Stimulated activated CD4-positive, alpha-beta T cell treated with anti-CD3 and anti-CD28 coated beads, Interleukin-15, amount 100 ng/mL, for 48 hours (primary cell): ENCODE results near the gene CDH4.
A peak's percentile ranks its signal among the peaks of the same experiment; 100 is the strongest.

Experiments used
- DNase-seq, 2 donors: peaks; one replicate each; pipeline ENCODE4 v3.0.0-alpha.2; 2020; ENCODE audit warnings: low read depth in 2 of 2

Gene CDH4

DNA sequence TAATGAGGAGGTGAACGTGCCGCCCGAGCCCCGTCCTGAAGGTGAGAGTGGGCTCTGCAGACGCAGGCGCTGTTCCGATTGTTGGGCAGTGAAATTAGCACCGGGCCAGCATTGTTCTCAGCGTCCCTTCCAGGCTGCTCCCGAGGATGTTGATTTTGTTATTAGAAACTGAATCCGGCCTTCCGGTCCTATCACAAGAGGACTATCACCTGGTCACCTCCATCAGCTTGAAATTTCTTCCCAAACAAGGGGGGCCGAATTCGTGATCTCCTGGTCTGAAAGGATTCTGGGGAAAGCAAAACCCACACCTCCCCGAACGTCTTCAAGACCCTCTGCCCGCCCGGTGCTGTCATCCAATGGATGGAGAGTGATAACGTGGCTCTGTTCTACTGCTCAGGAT lies 627.6 kb downstream of the CDH4 start:
- DNase-seq: no peak

DNA sequence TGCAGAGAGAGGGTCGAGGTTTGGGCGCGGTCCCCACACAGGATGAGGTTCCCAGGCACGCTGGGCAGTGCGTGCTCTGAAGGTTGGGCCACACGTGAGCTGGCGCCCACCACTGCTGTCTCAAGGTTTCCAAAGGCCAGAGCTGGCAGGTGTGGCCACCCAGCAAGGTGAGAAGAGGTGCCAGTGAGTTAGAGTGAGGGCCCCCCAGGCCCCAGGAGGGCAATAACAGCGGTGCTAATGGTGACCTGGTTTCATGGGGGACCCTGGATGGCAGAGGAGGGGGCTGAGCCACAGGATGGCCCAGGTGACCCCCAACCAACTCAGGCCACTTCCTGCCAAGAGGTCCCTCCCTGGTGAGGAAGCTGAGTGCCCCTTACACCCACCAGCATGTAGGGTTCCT lies 628.6 kb downstream of the CDH4 start:
- no peak for DNase-seq

DNA sequence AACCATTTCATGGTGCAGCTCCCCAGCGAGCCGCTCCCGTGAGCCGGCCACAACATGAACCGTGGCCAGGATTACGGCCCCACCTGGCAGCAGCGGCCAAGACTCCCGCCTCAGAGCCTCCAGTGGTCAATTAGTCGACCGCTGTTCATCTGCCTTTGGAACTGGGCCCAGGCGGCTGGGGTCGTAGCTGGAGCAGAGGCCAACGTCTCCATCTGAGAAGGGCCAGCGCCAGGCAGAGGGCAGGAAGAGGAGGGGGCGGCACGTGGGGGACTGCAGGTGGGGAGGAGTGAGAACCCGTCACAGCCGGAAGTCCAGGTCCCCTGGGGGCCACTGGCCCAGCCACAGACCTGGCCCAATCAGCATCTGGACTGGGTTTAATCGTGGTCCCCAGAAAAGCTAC lies 629.4 kb downstream of the CDH4 start:
- no peak for DNase-seq

DNA sequence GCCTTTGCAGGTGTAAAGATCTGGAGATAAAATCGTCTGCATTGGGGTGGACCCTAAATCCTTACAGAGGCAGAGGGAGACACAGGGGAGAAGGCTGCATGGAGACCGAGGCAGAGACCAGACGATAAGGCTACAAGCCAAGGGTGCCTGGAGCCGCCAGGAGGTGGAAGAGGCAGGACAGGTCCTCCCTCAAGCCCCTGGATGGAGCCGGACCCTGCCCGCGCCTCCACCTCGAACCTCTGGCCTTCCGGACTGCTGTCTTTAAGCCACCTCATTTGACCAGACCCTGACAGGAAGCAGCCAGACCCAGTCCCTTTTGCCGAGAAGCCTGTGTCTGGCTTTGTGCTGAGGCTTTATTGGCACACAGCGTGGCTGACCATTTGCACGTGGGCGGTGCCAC lies 629.8 kb downstream of the CDH4 start:
- no peak for DNase-seq

DNA sequence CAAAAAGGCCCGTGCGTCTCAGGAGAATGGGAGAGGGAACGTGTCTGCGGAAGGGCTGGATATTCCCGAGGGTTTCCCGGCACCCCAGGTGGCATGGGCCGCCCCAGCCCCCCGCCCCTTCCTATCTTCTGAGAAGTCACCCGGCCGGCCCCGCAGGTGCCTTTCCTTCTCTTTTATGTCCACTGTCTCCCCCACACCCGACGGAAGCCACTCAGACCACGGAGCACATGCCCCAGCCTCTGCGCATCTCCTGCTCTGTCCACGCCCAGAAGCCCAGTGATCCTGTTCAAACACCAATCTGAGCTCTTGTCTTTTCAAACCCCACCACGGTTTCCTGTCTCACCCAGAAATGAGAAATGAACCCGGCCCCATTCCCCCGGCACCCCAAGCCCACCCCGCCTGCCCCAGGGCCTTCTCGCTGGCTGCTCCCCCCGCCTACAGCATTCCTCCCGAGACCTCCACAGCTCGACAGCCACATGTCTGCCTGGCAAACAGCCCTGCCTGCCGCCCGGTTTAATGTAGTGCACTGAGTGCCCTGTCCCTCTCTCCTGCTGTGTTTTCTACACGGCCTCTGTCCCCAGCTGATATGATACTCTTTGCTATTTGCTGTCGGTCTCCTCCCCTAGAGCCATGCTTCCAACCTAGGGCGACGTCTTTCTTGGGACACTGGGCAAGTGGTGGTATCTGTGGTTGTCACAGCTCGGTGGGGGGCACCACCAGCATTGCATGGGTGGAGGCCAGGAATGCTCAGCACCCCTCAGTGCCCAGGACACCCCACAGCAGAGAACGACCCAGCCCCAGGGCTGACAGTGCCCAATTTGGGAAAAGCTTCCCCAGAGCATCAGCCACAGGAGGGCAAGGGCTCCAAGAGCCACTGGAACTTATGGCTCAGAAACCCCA lies 630.9 kb downstream of the CDH4 start:
- no peak for DNase-seq

DNA sequence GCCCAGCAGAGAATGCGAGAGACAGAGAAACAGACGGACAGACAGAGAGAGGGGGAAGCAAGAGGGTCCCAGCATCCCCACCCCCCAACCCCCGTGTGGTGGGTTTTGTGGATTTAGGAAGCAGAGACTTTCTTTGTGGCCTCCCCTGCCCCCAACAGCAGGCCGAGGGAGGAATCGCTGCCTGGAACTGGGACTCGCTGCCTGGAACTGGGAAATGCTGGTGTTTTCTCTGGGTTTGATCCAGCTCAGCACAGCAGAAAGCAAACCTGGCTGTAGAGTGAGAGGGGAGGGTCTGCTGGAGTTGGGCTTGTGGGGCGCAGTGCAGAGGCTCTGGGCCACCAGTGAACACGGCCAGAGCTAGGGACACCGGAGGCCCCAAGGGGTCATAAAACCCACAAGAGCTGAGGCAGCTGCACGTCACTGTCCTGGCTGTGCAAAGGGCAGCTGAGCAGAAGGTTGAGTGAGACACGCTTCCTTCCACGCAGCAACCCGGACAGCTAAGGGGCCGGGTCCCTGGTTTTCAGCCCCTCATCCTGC lies 631.9 kb downstream of the CDH4 start:
- no peak for DNase-seq

DNA sequence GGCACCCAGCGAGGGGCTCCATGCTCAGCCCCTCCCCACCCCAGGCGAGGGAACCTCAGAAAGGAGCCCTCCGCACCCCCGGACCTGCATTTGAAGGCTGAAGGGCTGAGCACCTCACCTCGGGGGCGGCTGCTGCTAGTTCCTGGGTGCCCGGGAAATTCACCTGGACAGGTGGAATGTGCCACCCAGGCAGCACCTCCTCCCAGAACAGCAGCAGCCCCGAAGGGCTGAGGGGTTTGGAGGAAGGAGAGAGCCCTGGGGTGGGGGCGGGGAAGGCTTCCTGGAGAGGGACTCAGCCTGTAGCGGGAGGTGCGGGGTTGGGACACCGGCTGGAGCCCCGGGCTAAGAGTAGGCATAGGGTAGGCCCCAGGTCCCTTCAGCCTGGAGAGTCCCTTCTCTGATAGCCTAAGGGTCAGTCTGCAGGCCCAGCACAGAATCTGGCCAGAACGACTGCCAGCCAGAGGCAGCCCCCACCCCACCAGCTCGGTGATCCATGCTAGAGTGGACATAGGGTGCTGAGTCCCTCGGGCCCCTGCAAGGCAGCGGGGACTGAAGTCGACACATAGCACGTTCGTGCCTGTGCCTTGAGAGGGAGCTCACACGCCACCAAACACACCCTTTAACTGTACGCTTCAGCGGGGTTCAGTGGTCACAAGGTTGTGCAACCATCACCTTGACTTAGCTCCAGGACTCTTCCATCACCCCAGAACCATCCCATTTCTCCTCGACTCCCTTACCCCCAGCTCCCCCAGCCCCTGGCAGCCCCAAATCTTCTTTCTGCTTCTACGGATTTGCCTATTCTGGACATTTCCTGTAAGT lies 632.7 kb downstream of the CDH4 start:
- no peak for DNase-seq

DNA sequence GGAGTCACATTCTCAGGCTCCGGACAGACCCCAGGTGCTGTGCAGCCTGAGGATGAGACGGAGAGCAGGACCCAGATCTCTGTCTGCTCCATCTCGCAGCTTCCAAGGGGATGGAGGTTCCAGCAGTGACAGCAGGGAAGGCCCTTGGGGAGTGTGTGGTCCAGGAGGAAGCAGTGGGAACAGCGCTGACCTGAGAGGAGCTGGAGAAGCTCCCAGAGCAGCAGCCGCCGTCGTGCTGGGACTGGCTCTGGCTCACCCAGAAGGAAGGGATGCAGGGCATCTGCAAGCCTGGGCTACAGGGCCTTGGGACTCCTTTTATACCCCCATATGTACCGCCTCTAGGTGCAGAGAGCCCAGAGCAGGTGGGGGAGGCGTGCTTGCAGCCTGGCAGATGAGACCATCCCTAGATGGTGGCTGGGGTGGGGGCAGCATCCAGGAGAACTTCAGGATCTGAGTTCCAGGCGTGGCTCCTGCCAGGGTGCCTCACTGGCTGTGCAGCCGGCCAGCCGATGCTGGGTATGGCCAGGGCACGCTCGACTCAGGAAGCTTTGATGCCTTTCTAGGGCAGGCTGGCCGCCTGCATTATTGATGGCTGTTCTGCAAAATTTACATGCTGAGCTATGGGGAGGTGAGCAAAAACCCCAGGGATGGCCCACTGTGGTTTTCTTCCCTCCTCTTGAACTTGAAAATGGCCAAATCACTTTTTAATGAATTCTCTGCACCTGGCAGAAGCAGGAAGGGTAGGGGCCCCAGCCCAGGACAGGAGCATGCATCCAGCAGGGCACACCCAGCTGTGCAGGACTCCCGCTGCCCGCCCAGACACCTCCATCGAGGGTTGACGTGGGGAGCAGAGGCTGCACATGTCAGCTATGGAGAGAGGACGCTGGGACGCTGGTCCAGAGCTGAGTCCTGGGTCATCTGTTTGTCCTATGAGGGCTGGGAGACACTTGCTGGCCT lies 634.0 kb downstream of the CDH4 start:
- no peak for DNase-seq

DNA sequence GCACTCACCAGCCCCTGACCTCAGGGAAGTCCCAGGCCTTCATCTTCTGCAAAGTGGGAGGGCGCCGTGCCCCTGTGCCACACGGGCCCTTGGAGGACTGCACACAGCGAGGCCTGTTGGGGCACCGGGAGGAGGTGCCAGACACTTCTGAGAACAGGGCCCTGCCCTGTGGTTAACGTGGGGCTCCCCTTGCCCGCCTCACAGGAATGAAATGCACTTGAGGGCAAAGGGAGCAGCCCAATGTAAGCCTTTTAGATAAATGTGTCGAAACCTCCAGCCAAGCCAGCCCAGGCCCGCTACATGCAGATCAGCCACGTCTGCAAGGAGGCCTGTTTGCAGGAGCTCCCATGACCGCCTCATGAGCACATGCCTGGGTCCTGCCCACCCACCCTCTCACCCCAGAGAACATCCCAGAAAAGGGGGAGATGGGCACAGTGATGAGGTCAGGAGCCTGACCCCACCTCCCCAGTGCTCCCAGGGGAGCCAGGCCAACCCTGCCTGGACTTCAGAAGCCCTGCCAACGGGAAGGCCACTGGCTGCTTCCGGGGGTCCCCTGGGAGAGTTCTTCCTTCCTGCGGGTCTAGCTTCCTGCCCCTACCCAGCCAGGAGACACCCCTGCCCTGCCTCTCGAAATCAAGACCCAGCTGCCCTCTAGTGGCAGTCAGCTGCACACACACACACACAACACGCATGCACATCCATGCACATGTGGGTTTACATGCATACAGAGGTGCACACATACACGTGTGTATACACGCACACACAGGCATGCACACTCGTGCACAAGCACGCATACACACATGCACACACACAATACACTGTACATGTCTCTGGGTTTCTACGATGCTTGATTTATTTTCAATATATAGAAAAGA lies 634.9 kb downstream of the CDH4 start:
- peak in 1 of 2 donors; percentile 25 for DNase-seq

DNA sequence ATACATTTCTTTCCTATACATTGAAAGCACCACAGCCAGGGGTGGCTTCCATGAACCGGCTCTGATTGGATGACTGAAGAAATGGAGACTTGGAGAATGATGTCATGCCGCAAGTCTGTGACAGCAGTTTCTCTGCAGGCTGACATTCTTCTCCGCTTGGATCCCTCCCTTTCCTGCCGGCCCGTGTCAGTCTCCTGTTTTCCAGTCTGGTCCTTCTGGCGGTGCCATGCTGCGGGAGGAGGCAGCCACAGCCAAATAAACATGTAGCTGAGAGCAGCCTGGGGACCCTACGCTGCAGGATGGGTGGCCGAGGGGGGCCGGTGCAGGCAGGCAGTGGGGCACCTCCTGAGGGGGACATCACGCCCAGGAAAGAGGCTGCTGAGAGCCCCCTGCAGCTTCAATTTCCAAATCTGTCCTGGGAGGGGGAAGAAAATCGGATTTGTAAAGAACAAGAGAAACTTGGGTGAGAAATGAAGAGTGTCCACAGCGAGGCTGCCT lies 635.6 kb downstream of the CDH4 start:
- DNase-seq: no peak

DNA sequence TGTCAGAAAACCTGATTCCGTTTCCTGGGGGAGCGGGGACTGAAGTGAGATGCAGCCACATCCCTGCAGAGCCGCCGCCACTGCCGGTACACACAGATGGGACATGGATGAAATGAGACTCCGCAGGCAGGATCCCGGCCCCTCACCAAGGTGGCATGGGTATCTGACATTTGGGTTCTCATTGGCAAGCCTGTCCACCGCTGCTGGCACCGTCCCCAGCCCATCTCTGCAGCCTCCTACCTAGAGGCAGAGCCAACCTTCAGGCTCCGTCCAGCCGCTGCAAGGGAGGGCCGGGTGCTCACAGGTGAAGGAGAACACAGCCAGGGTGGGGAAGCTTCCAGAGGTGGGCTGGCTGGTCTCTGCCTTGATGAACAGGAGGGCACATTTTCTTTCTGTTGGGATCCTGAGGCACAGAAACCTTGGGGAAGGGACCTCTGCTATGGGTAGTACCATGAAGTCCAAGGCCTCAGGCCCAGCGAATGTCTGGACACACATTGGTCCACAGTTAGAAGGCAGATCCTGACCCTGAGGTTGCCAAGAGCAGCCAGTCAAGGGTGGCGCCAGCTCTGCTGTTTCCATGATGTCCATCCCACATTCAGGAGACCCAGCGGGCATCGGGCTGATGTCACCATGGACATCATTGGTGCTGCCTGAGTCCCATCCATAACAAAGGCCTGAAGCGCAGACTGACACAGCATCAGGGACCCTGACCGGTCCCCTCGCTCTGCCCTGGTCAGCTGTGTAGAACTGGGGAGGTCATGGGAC lies 636.2 kb downstream of the CDH4 start:
- DNase-seq: no peak

DNA sequence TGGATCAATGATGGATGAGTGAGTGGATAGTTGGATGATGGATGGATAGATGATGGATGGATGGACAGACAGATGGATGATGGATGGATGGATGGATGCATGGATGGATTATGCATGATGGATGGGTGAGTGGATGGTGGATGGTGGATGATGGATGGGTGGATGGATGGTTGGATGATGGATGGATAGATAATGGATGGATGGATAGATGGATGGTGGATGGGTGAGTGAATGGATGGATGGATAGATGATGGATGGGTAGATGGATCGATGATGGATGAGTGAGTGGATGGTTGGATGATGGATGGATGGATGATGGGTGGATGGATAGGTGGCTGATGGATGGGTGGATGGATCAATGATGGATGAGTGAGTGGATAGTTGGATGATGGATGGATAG lies 637.6 kb downstream of the CDH4 start:
- DNase-seq: no peak

DNA sequence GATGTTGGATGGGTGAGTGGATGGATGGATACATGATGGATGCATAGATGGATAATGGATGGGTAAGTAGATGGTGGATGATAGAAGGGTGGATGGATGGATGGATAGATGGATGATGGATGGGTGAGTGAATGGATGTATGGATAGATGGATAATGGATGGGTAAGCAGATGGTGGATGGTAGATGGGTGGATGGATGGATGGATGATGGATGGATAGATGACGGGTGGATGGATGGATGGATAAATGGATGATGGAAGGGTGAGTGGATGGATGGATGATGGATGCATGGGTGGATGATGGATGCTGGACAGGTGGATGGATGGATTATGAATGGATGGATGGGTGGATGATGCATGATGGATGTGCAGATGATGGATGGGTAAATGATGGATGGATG lies 638.1 kb downstream of the CDH4 start:
- DNase-seq: no peak

DNA sequence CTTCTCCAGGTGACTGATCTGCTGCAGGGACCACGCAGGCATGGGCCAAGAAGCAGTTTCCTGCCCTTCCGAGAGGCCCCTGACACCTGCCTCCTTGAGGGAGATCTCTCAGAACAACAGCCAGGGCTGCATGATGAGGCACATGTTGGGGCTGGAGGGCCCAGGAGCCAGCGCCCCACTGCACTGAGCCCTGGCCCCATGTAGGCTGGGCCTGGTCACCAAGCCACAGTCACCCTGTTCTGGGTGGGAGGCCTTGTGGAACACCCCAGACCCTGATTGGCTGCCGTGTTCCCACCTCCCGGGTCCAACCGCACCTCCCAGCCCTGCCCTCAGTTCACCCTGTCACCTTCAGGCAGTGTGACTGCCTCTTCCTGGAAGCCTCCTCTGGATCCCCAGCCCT lies 639.4 kb downstream of the CDH4 start:
- DNase-seq: no peak

DNA sequence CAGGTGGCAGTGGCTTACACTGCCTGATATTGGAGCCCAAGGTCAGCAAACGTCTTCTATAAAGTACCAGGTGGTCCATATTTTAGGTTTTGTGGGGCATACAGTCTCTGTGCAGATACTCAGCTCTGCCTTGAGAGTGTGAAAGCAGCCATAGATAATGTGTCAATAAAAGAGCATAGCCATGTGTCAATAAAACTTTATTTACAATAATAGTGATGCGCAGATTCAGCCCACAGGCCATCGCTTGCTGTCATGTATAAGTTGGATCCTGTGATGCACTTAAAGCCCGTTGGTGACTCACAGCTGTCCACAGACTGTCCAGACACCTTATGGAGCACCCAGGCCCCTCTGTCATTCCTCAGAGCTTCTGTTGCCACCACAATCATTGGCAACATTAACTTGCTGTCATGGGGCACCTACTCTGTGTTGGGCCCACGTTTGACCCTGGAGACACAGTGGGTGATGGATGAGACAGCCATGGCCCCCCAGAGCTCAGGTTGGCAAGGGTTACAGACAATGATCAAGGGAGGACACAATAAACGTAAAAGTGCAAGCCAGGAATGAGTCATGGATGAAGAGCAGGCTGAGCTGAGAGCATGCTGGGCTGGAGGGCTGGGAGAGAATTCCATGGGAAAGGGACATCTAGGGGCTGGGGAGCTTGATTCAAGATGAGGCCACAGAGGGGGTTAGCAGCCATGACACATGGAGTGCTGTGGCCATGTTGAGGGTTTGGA lies 640.0 kb downstream of the CDH4 start:
- DNase-seq: no peak

DNA sequence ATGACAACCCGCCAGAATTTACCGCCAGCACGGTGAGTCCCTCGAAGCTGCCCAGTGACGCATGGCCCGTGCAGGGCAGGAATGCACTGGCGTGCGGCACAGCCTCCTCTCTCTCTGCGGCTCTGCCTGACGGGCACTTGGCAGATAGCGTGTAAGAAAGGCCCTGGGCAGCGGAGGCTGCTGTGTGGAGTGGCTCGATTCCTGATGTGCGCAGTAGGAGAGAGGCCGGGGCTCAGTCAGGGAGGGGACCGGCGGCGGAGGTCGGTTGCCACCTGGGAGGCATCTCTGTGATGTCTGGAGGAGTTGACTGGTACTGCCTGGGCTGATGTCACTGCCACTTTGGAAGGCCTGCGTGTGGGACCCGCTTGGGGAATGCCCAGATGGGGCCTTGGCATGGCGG lies 643.0 kb downstream of the CDH4 start:
- DNase-seq: no peak

DNA sequence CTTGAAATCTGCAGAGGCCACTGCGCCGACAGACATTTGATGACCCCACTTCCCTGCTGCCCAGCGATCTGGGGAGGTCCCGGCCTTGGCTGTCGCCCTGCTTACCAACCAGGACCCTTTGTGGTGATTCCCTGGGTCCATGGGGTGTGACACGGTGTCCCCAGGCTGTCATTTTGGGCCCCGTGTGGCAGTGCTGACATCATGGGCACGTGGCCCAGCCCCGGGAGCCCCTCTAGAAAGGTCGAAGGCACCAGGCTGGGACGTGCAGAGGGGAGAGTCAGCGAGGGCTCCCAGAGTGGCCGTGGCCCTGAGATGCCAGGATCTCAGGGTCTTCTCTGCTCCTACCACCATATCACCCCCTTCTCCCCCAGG lies 643.6 kb downstream of the CDH4 start:
- no peak for DNase-seq

DNA sequence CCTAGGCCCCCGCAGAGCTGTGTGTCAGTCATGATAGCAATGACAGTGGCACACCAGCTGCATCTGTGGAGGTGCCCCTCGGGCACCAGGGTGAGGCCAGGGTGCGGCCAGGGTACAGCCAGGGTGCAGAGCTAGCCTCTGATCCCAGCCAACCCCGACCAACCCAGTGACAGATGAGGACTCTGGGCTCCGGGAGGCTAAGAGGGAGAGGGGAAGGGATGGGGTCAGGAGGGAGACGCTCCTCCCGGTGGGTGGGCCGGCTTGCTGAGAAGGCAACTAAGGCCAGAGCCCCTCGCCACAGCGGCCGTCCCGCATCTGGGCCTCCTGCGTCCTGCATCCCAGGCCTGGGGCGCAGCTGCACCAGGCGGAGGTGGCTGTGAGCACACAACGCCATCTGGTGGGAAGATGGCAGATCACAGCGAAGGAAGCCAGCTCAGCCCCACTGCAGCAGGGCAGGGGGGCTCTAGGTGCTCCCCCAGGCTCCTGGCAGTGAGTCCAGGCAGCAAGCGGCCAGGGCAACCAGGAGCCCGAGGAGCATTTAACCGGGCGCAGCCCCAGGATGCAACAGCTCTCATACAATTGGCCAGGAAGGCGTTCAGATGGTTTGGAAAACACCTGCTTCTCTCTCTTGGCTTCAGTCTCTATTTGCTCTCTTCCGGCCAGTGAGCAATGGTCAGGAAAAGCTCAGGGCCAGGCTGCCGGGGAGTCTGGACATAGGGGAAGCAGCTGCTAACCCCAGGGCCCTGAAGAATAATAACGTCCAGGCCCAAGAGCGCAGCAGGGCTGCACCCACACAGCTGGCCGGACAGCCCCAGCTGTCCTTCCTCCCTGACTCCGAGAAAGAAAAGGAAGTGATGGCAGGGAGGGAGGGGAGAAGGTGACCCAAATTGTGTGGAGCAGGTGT lies 644.2 kb downstream of the CDH4 start:
- no peak for DNase-seq
